Measurements from ENCODE around the gene KATNIP. TPM values are rescaled to one million over a fixed set of nuclear protein-coding genes. Genes with fewer than 3 reads are reported as not detected.
A peak's percentile ranks its signal among the peaks of the same experiment; 100 is the strongest.

Gene KATNIP
- total and polyA plus RNA-seq, 2 of the 13 experiments (the other 11 are each of a cell fraction or from before 2014, with no cell fraction given): 9.7 to 12.0 TPM

DNA sequence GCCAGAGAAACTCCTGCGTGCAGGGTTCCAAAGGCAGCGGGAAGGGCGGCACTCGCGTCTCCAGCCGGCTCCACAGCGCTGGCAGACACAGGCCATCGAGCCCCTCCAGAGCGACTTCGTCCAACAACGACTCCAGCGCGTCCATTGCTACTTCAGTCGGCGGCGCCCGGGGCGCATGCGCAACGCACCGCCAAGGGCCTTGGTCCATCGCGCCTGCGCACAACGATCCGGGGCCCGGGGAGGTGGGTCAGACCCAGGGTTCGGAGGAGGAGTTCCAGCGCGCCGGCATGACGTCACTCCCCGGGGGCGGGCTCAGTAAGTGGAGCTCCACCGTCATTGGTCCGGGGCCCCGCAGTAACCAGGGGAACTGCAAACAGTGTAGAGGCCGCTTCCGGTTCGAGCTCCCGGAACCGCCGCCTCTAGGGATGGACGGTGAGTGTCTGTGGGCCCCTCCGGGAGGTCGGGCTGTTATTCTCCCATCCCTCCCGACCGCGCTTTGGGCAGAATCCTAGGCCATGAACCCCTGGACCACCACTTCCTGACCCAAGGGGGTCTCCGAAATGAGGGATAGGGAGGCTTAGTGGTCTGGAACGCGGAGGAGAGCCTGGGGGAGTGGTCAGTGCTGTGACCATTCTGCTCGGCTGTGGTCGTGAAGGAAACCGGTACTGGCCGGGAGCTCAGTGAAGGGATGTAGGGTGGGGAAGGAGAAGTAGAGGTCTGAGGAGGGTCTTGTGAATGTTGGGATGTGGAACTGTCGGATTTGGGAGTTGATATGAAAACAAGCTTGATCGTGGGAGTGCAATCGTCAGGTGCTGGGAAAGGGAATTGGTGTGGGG is at the start of gene KATNIP, which contains the start of gene GTF3C1 (continued):
- TF ChIP-seq, protein P1, sequence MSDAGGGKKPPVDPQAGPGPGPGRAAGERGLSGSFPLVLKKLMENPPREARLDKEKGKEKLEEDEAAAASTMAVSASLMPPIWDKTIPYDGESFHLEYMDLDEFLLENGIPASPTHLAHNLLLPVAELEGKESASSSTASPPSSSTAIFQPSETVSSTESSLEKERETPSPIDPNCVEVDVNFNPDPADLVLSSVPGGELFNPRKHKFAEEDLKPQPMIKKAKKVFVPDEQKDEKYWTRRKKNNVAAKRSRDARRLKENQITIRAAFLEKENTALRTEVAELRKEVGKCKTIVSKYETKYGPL (CRISPR knock-in tag; IDR thresholded peaks at IDR 0.05): peak; percentile 48; the same call in 1 of the 2 replicates
- TF ChIP-seq, protein P2, sequence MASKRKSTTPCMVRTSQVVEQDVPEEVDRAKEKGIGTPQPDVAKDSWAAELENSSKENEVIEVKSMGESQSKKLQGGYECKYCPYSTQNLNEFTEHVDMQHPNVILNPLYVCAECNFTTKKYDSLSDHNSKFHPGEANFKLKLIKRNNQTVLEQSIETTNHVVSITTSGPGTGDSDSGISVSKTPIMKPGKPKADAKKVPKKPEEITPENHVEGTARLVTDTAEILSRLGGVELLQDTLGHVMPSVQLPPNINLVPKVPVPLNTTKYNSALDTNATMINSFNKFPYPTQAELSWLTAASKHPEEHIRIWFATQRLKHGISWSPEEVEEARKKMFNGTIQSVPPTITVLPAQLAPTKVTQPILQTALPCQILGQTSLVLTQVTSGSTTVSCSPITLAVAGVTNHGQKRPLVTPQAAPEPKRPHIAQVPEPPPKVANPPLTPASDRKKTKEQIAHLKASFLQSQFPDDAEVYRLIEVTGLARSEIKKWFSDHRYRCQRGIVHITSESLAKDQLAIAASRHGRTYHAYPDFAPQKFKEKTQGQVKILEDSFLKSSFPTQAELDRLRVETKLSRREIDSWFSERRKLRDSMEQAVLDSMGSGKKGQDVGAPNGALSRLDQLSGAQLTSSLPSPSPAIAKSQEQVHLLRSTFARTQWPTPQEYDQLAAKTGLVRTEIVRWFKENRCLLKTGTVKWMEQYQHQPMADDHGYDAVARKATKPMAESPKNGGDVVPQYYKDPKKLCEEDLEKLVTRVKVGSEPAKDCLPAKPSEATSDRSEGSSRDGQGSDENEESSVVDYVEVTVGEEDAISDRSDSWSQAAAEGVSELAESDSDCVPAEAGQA (IDR thresholded peaks at IDR 0.05; ENCODE audit: low read depth): peak; percentile 61; the same call in 1 of the 2 replicates
- TF ChIP-seq, protein P2 (CRISPR knock-in tag; IDR thresholded peaks at IDR 0.05; ENCODE audit: borderline replicate concordance): no peak
- TF ChIP-seq, protein P3, sequence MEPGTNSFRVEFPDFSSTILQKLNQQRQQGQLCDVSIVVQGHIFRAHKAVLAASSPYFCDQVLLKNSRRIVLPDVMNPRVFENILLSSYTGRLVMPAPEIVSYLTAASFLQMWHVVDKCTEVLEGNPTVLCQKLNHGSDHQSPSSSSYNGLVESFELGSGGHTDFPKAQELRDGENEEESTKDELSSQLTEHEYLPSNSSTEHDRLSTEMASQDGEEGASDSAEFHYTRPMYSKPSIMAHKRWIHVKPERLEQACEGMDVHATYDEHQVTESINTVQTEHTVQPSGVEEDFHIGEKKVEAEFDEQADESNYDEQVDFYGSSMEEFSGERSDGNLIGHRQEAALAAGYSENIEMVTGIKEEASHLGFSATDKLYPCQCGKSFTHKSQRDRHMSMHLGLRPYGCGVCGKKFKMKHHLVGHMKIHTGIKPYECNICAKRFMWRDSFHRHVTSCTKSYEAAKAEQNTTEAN (CRISPR knock-in tag; conservative IDR thresholded peaks at IDR 0.05): 0 out of 2 replicates have a peak, but pooled peaks have one; percentile 12
- TF ChIP-seq, protein P4, sequence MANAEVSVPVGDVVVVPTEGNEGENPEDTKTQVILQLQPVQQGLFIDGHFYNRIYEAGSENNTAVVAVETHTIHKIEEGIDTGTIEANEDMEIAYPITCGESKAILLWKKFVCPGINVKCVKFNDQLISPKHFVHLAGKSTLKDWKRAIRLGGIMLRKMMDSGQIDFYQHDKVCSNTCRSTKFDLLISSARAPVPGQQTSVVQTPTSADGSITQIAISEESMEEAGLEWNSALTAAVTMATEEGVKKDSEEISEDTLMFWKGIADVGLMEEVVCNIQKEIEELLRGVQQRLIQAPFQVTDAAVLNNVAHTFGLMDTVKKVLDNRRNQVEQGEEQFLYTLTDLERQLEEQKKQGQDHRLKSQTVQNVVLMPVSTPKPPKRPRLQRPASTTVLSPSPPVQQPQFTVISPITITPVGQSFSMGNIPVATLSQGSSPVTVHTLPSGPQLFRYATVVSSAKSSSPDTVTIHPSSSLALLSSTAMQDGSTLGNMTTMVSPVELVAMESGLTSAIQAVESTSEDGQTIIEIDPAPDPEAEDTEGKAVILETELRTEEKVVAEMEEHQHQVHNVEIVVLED (CRISPR knock-in tag; IDR thresholded peaks at IDR 0.05; ENCODE audit: borderline replicate concordance): peak; percentile 78
- TF ChIP-seq EEA1 (CRISPR knock-in tag; IDR thresholded peaks at IDR 0.05; ENCODE audit: borderline replicate concordance) (0 out of 2 replicates have a peak, but pooled peaks have one; percentile 49), U2AF2 (IDR thresholded peaks at IDR 0.05; ENCODE audit: low read depth, low read length) (peak; percentile 93; the same call in 1 of the 2 replicates), ZKSCAN5 (CRISPR knock-in tag; IDR thresholded peaks at IDR 0.05) (no peak)
- TF ChIP-seq, protein P5, sequence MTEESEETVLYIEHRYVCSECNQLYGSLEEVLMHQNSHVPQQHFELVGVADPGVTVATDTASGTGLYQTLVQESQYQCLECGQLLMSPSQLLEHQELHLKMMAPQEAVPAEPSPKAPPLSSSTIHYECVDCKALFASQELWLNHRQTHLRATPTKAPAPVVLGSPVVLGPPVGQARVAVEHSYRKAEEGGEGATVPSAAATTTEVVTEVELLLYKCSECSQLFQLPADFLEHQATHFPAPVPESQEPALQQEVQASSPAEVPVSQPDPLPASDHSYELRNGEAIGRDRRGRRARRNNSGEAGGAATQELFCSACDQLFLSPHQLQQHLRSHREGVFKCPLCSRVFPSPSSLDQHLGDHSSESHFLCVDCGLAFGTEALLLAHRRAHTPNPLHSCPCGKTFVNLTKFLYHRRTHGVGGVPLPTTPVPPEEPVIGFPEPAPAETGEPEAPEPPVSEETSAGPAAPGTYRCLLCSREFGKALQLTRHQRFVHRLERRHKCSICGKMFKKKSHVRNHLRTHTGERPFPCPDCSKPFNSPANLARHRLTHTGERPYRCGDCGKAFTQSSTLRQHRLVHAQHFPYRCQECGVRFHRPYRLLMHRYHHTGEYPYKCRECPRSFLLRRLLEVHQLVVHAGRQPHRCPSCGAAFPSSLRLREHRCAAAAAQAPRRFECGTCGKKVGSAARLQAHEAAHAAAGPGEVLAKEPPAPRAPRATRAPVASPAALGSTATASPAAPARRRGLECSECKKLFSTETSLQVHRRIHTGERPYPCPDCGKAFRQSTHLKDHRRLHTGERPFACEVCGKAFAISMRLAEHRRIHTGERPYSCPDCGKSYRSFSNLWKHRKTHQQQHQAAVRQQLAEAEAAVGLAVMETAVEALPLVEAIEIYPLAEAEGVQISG (CRISPR knock-in tag; IDR thresholded peaks at IDR 0.05): peak; percentile 84

Data from HepG2 (cell line).